ENCODE results near the gene EVI5L.

Gene EVI5L

DNA sequence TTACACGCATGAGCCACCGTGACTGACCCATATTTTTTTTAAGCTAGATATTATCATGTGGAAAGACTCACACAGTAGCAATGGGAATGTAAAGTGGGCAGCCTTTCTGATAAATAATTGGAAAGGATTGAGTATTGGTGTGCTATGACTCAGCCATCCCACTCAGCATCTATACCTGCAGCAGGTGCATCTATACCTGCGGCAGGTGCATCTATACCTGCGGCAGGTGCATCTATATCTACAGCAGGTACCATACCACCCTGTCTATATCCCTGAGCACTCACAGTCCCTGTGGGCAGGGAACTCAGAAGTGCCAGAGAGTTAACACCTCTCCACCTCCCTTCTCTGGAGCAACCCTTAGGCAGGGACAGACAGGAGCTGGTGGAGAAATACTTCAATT, 53.1 kb downstream of the EVI5L start:
- H3K4me3 ChIP-seq (ENCODE audit: low read depth, low read length): no peak overlapping the region
- TF ChIP-seq POLR2A (IDR thresholded peaks at IDR 0.05; ENCODE audit: extremely low read depth, insufficient read length) (no peak), MYC (IDR thresholded peaks at IDR 0.05; ENCODE audit: low read depth, low read length) (no peak)
- TF ChIP-seq, protein P1, sequence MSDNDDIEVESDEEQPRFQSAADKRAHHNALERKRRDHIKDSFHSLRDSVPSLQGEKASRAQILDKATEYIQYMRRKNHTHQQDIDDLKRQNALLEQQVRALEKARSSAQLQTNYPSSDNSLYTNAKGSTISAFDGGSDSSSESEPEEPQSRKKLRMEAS (IDR thresholded peaks at IDR 0.05; ENCODE audit: low read depth, low read length): no peak
- TF ChIP-seq, protein P2, sequence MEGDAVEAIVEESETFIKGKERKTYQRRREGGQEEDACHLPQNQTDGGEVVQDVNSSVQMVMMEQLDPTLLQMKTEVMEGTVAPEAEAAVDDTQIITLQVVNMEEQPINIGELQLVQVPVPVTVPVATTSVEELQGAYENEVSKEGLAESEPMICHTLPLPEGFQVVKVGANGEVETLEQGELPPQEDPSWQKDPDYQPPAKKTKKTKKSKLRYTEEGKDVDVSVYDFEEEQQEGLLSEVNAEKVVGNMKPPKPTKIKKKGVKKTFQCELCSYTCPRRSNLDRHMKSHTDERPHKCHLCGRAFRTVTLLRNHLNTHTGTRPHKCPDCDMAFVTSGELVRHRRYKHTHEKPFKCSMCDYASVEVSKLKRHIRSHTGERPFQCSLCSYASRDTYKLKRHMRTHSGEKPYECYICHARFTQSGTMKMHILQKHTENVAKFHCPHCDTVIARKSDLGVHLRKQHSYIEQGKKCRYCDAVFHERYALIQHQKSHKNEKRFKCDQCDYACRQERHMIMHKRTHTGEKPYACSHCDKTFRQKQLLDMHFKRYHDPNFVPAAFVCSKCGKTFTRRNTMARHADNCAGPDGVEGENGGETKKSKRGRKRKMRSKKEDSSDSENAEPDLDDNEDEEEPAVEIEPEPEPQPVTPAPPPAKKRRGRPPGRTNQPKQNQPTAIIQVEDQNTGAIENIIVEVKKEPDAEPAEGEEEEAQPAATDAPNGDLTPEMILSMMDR (IDR thresholded peaks at IDR 0.05; ENCODE audit: low read depth, low read length): no peak
- DNase-seq (ENCODE audit: low read depth): no peak

DNA sequence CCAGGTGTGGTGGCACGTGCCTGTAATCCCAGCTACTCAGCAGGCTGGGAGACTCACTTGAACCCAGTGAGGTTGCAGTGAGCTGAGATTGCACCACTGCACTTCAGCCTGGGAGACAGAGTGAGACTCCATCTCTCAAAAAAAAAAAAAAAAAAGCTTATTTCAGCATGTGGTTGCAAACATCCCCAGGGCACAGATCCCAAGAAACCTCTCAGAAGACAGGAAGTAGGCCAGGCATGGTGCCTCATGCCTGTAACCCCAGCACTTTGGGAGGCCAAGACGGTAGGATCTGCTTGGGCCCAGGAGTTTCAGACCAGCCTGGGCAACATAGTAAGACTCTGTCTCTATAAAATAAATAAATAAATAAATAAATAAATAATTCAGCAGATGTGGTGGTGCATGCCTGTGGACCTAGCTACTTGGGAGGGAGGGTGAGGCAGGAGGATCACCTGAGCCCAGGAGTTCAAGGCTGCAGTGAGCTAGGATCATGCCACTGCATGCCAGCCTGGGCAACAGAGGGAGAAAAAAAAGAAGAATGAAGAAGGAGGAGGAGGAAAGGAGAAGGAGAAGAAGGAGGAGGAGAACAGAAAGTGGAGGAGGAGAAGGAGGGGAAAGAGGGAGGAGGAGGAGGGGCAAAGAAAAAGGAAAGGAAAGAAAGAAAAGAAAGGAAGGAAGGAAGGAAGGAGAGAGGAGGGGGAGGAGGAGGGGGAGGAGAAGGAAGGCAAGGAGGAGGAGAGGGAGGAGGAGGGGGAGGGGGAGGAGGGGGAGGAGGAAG, 54.0 kb downstream of the EVI5L start:
- no peak overlapping the region for H3K4me3 ChIP-seq (ENCODE audit: low read depth, low read length)
- TF ChIP-seq POLR2A (IDR thresholded peaks at IDR 0.05; ENCODE audit: extremely low read depth, insufficient read length) (no peak), MYC (IDR thresholded peaks at IDR 0.05; ENCODE audit: low read depth, low read length) (no peak)
- TF ChIP-seq, protein P2 (IDR thresholded peaks at IDR 0.05; ENCODE audit: low read depth, low read length): no peak
- TF ChIP-seq, protein P1 (IDR thresholded peaks at IDR 0.05; ENCODE audit: low read depth, low read length): no peak

DNA sequence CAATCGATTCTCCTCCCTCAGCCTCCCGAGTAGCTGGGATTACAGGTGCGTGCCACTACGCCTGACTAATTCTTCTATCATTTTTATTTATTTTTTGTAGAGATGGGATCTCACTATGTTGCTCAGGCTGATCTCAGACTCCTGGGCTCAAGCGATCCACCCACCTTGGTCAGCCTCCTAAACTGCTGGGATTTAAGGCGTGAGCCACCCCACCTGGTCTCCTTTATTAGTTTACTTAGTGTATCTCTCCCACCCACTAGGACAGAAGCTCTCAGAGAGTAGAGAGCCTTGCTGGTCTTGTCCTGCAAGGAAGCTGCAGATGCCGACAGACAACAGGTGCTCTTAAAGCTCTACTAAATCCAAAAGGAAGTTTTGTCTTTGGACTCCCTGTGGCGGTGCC, 55.8 kb downstream of the EVI5L start:
- TF ChIP-seq, protein P1 (IDR thresholded peaks at IDR 0.05; ENCODE audit: low read depth, low read length): no peak
- TF ChIP-seq MYC (IDR thresholded peaks at IDR 0.05; ENCODE audit: low read depth, low read length) (no peak), POLR2A (IDR thresholded peaks at IDR 0.05; ENCODE audit: extremely low read depth, insufficient read length) (no peak)
- TF ChIP-seq, protein P2 (IDR thresholded peaks at IDR 0.05; ENCODE audit: low read depth, low read length): no peak
- no peak for DNase-seq (ENCODE audit: low read depth)
- no peak overlapping the region for H3K4me3 ChIP-seq (ENCODE audit: low read depth, low read length)

More for the DNA sequence above, 54.0 kb downstream of the EVI5L start:
- peak; percentile 49 for DNase-seq (ENCODE audit: low read depth)

DNA sequence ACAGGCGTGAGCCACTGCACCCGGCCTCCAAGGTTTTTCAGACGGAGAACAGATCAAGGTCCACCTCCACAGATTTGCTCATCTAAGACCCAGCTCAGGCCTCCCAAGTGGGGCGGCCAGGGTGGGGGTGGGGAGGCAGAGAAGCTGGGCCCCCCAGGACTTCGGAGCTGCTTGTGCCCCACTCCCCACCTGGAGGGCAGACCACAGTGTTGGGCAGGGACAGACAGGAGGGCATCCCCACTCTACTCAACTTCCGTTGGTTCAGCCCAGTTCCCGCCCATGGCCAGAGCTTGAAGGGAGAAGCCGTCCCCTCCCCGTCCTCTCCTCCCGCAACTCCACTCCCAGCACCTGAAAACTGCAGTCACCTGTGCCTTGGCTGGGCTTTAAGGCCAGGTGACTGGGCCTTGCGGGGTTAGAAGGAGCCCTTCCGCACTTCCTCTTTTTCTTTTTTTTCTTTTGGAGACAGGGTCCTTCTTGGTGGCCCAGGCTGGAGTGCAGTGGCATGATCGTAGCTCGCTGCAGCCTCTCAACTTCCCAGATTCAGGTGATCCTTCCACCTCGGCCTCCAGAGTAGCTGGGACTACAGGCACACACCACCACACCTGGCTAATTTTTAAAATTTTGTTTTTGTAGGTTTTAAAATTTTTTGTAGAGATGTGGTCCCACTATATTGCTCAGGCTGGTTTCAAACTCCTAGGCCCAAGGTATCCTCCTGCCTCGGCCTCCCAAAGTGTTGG, 57.6 kb downstream of the EVI5L start:
- TF ChIP-seq, protein P1 (IDR thresholded peaks at IDR 0.05; ENCODE audit: low read depth, low read length): no peak
- TF ChIP-seq, protein P2 (IDR thresholded peaks at IDR 0.05; ENCODE audit: low read depth, low read length): no peak
- TF ChIP-seq POLR2A (IDR thresholded peaks at IDR 0.05; ENCODE audit: extremely low read depth, insufficient read length): no peak
- no peak for TF ChIP-seq MYC (IDR thresholded peaks at IDR 0.05; ENCODE audit: low read depth, low read length)
- no peak overlapping the region for H3K4me3 ChIP-seq (ENCODE audit: low read depth, low read length)
- DNase-seq (ENCODE audit: low read depth): no peak

DNA sequence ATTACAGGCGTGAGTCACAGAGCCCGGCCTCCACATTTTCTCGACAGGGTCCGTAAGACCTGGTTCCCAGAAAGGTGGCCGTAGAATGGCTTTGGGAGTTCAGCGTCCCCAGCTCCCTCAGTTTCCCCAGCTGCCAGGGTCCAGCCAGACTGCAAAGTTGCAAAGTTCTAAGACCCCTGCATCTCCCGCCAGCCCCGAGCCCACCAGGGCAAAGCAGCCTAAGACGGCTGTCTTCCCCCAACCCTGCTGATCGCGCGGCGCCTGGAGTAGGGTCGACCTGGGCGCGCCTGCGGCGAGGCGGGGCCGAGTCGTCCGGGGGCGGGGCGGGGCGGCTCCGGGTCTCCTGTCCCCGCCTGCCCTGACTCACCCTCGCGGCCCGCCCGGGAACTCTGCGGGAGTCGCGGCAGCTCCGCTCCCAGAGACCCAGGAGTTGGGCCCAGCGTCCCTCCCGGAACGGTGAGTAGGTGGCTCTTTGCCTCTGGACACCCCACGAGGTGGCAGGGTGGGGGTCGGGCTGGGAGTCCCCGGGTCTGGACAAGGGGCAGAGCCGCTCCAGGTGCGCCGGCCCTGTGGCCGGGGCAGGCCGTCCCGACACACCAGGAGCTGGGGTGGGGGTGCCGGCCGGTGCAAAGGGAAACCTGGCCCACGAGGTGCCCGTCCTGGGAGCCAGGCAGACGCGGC, 58.3 kb downstream of the EVI5L start, which contains the start of gene LRRC8E:
TSS of gene LRRC8E (plus strand) at position 366 of the 681 bp plus-strand sequence. CDS start 7,094 bp downstream, outside the sequence.
- DNase-seq (ENCODE audit: low read depth): peak; percentile 52
- TF ChIP-seq, protein P2 (IDR thresholded peaks at IDR 0.05; ENCODE audit: low read depth, low read length): no peak
- TF ChIP-seq MYC (IDR thresholded peaks at IDR 0.05; ENCODE audit: low read depth, low read length) (no peak), POLR2A (IDR thresholded peaks at IDR 0.05; ENCODE audit: extremely low read depth, insufficient read length) (no peak)
- TF ChIP-seq, protein P1 (IDR thresholded peaks at IDR 0.05; ENCODE audit: low read depth, low read length): no peak
- H3K4me3 ChIP-seq (ENCODE audit: low read depth, low read length): no peak within 1 kb of the TSS
